Transverse colon (tissue), 4 donors: ENCODE results near the gene TMEM117. TPM values are rescaled to one million over a fixed set of nuclear protein-coding genes. Genes with fewer than 3 reads are reported as not detected.

Source experiments
- DNase-seq: peaks from one replicate; pipeline ENCODE4 v3.0.0-alpha.2; 2019
- H3K27ac ChIP-seq, 4 donors: fragments of 200-600 bp; sonication (generic); 2 replicates each; pipeline ENCODE4 v1.5.1; 2016 to 2018; ENCODE audit warnings: inconsistent platforms in 4 of 4
- H3K27me3 ChIP-seq: fragments of 200-600 bp; sonication (generic); 2 replicates; pipeline ENCODE4 v1.5.1; 2017; ENCODE audit warnings: inconsistent platforms
- H3K36me3 ChIP-seq, 4 donors: fragments of 200-600 bp; sonication (generic); 2 replicates each; pipeline ENCODE4 v1.5.1; 2017 to 2019; ENCODE audit warnings: inconsistent platforms in 4 of 4
- H3K4me1 ChIP-seq, 4 donors: fragments of 200-600 bp; sonication (generic); 2 replicates each; pipeline ENCODE4 v1.5.1; 2017 to 2020; ENCODE audit warnings: inconsistent platforms in 4 of 4
- H3K4me3 ChIP-seq, 4 donors: fragments of 200-600 bp; sonication (generic); 1 replicate in 1 of 4; 2 replicates in 3 of 4; pipeline versions ENCODE4 v1.5.1 to v1.6.1; 2017 to 2019; ENCODE audit warnings: inconsistent platforms in 4 of 4
- H3K9me3 ChIP-seq, 2 donors: fragments of 200-600 bp; sonication (generic); 2 replicates each; pipeline ENCODE4 v1.5.1; 2017 to 2019; ENCODE audit warnings: inconsistent platforms in 2 of 2
- CTCF ChIP-seq, 5 experiments: fragments of 200-600 bp in 3 of 5; fragments of 450-650 bp in 2 of 5; sonication (generic) in 3 of 5; IDR thresholded peaks; 1 replicate in 2 of 5; 2 replicates in 3 of 5; pipeline ENCODE4 v1.5.1; 2016 to 2017; ENCODE audit warnings: antibody characterized with exemption in 5 of 5, inconsistent platforms in 3 of 5, mild to moderate bottlenecking in 2 of 5, moderate library complexity in 1 of 5
- EP300 ChIP-seq: sonication (generic); formaldehyde crosslinking; IDR thresholded peaks from one replicate; pipeline ENCODE4 v1.6.1; 2017; ENCODE audit warnings: antibody characterized with exemption, low read depth
- POLR2A ChIP-seq: fragments of 450-650 bp; IDR thresholded peaks from one replicate; pipeline ENCODE4 v1.6.1; 2016; ENCODE audit warnings: antibody characterized with exemption, mild to moderate bottlenecking, moderate library complexity
- POLR2AphosphoS5 ChIP-seq, 3 donors: sonication (generic); formaldehyde crosslinking; IDR thresholded peaks; one replicate each; pipeline ENCODE4 v1.6.1; 2016; ENCODE audit warnings: antibody characterized with exemption in 3 of 3
- WGBS, 2 donors: methylation state at CpG; one replicate each; pipeline ENCODE4 v1.1.5; 2018; ENCODE audit warnings: low coverage in 1 of 2; 5-methylcytosine and 5-hydroxymethylcytosine counted together
- in situ Hi-C, 4 donors: fragments of 200-750 bp; cut with MboI; loops; one replicate each; pipeline versions ENCODE4 v1.15.0 to v1.15.1; 2017; ENCODE audit warnings: low sequenced_read_pairs in 3 of 4, low pct_ligation_motif_present in 1 of 4, low pct_unique_long_range_greater_than_20kb in 1 of 4
- intact Hi-C: fragments of 100-400 bp; cut with DNase I; formaldehyde crosslinking; loops from one replicate; pipeline ENCODE4 v1.15.1; 2023; ENCODE audit warnings: low total_unique reads
- total RNA-seq, 4 donors: library from RNA; depleted of rRNA; stranded (reverse); fragments of >200 nt; gene quantifications; one replicate each; pipeline ENCODE4 v1.1.0, GENCODE V29; 2016

The TMEM117 gene
- total RNA-seq, 4 donors from 2014 or later = 0.40 to 92.8 (median 25.6) TPM

- in situ Hi-C loops (no loop called here), intact Hi-C loops (no loop called here)
- Histone ChIP-seq H3K4me3 (no peak overlapping the region), H3K4me1 (no peaks in the 10 kb centered on the region), H3K27me3 (no peaks in the 10 kb centered on the region), H3K36me3 (no peaks in the 10 kb centered on the region), H3K27ac (no peak overlapping the region), H3K9me3 (no peaks in the 10 kb centered on the region)
- no peak for DNase-seq
- WGBS, 2 donors = 100% methylated on average over 2 of the region's 2 CpGs; no CpG with 5 or more reads in 1 of the 2 donors
- TF ChIP-seq POLR2A = no peak
- TF ChIP-seq POLR2AphosphoS5 (IDR thresholded peaks at IDR 0.05) = no peak
- no peak for TF ChIP-seq CTCF (IDR thresholded peaks at IDR 0.05)
- no peak for TF ChIP-seq EP300
Measured at GRCh38 chr12:43964033-43964432, 128.2 kb downstream of the TMEM117 start.

GRCh38 chr12:43964961-43965360, 129.1 kb downstream of the TMEM117 start:
- Histone ChIP-seq H3K36me3 (no peaks in the 10 kb centered on the region), H3K27me3 (no peaks in the 10 kb centered on the region), H3K9me3 (no peaks in the 10 kb centered on the region), H3K4me3 (no peak overlapping the region), H3K4me1 (no peaks in the 10 kb centered on the region), H3K27ac (no peak overlapping the region)
- no peak for DNase-seq
- intact Hi-C loops = no loop called here
- in situ Hi-C loops = no loop called here
- 65 to 75% methylated on average over 3 of the region's 3 CpGs for WGBS, 2 donors
- TF ChIP-seq POLR2A (no peak), EP300 (no peak), CTCF (IDR thresholded peaks at IDR 0.05) (no peak), POLR2AphosphoS5 (IDR thresholded peaks at IDR 0.05) (no peak)

- in situ Hi-C loops (no loop called here), intact Hi-C loops (no loop called here)
- H3K27ac ChIP-seq = no peak overlapping the region
- H3K4me3 ChIP-seq = no peak overlapping the region
- DNase-seq = no peak
- no peaks in the 10 kb centered on the region for H3K9me3 ChIP-seq
- H3K4me1 ChIP-seq = no peaks in the 10 kb centered on the region
- no peaks in the 10 kb centered on the region for H3K36me3 ChIP-seq
- H3K27me3 ChIP-seq = no peaks in the 10 kb centered on the region
- 82 to 85% methylated on average over 3 of the region's 3 CpGs for WGBS, 2 donors
- no peak for TF ChIP-seq EP300
- no peak for TF ChIP-seq CTCF (IDR thresholded peaks at IDR 0.05)
- TF ChIP-seq POLR2A = no peak
- TF ChIP-seq POLR2AphosphoS5 (IDR thresholded peaks at IDR 0.05) = no peak
Measured at GRCh38 chr12:43965899-43966298, 130.0 kb downstream of the TMEM117 start.

GRCh38 chr12:43968736-43969135, 132.9 kb downstream of the TMEM117 start:
- 64 to 70% methylated on average over 4 of the region's 4 CpGs for WGBS, 2 donors
- Histone ChIP-seq H3K4me3 (no peak overlapping the region), H3K27ac (no peak overlapping the region), H3K36me3 (no peaks in the 10 kb centered on the region), H3K9me3 (no peaks in the 10 kb centered on the region), H3K27me3 (no peaks in the 10 kb centered on the region), H3K4me1 (no peaks in the 10 kb centered on the region)
- intact Hi-C loops = no loop called here
- no peak for DNase-seq
- in situ Hi-C loops = no loop called here
- no peak for TF ChIP-seq POLR2AphosphoS5 (IDR thresholded peaks at IDR 0.05)
- no peak for TF ChIP-seq EP300
- no peak for TF ChIP-seq CTCF (IDR thresholded peaks at IDR 0.05)
- no peak for TF ChIP-seq POLR2A
